ENCODE measurements around the gene IRF9.
A peak's percentile ranks its signal among the peaks of the same experiment; 100 is the strongest.

IRF9 gene

DNA sequence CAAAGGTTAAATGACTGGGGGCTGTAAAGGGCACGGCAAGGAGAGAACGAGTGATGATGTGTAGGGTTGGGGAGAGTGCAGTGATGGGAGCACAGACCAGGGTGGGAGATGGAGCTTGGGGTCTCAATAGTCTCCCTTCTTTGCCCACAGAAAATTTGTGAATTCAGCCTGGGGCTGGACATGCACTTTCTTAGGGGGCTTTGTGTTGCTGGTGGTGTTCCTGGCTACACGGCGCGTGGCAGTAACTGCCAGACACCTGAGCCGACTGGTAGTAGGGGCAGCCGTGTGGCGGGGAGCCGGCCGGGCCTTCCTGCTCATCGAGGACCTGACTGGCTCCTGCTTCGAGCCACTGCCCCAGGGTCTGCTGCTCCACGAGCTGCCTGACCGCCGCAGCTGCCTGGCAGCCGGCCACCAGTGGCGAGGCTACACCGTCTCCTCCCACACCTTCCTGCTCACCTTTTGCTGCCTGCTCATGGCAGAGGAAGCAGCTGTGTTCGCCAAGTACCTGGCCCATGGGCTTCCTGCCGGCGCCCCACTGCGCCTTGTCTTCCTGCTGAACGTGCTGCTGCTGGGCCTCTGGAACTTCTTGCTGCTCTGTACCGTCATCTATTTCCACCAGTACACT is 28.9 kb upstream of the IRF9 start:
- no peak for DNase-seq

DNA sequence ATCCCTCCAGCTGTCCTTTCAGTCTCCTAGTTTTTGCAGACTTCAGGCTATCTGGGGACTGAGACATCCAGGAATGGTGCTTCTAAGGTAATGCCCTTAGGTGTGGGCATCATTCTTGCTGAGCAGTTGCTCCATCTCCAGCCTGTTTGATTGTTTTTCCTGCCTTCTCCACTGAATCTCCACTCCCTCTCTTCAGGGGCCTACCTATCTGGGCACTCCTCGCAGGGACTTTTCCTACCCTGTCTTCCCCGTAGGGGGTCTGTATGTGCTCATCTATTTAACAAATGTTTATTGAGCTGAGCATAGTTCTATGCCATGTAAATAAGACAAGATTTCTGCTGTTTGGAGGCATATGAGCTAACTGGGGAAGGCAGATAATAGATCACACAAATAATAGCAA is 28.1 kb upstream of the IRF9 start:
- DNase-seq = no peak

DNA sequence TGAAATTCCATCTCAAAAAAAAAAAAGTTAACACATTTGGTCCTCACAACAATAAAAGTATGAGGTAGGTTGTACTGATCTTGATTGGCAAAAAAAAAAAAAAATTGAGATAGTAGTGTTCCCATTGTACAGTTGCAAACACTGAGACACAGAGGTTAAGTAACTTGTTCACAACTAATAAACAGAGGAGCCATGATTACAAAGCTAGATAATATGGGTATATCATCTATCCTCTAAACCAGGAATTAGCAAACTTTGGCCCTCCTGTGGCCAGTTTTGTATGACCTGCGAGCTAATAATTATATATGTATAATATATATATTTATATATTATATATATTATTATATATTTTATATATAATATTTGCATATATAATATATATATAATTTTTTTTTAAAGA is 27.3 kb upstream of the IRF9 start:
- no peak for DNase-seq

DNA sequence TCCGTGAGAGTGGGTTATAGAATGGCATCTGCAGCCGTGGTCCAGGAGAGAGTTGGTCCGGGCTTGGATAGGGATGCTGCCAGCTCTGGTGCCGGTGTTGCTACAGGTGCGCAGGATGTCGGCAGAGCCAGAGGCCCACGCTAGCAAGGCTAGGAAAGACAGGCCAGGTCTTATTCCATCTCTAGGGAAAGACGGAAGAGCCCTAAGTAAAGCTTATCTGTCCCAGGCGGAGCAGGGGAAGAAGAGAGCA is 25.6 kb upstream of the IRF9 start:
- DNase-seq = no peak

DNA sequence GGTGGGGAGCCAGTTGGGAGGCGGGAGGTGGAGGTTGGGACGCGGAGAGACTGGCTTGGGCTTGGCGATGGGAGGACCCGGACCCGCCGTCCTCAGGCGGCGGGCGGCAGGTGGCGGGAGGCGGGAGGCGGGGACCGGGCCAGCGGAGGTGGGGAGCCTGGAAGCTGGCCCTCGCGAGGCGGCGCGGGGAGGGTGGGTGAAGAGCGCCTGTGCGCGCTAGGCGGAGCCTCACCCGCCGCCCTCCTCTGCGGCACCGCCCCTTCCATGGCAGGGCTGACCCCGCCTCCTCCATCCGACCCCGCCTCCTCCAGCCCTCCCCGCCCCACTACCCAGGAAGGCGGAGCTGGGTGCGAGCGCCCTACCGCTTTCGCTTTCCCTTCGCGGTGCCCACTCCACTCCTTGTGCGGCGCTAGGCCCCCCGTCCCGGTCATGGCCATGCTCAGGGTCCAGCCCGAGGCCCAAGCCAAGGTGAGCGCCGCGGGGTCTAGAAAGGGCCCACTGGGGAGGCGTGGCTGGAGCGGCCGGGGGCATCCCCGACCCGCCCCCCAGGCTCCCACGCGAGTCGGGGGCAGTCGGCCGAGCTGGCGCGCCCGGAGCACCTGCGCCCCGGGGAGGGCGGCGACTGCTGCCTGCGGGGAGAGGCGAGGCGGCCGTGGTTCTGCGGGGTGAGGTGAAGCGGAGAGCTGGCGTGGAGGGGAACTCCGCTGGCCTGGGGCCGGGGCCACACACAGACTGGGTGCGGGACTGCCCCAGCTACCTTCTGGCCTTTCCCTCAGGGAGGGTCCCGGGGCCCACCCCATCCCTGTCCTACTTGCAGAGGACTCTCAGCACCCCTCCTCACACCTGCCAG is 25.0 kb upstream of the IRF9 start, which contains the start of gene PSME1:
TSS of gene PSME1 (plus strand) at position 361 of the 850 bp plus-strand sequence. CDS start at position 430, 69 bp downstream.
- DNase-seq = peak; percentile 72

DNA sequence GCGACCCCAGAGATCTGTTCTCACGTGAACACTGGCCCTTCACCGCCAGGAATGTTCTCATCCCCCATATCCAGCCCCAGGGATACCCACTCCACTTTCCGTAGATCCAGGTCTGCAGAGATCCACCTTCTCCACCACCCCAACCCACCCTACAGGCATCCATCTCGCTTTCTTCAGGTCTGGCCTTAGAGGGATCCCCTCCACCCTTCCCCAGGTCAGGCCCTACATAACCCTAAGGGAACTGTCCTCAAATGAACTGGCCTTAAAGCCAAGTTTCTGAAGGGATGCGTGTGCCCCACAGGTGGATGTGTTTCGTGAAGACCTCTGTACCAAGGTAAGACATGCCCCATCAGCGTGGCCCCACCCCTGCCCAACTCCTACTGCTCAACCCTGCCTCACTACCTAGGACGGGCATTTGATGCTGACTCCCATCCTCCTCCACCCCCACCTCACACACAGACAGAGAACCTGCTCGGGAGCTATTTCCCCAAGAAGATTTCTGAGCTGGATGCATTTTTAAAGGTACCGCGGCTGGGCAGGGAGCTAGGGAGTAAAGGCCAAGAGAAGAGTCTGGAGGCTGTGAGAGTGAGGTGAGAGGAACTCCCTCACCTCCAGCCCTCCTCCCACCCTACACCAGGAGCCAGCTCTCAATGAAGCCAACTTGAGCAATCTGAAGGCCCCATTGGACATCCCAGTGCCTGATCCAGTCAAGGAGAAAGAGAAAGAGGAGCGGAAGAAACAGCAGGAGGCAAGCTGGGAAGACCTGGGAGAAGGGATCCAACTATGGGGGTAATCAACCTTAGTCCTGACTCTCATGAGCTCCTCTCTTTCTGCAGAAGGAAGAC is 24.2 kb upstream of the IRF9 start:
- DNase-seq = no peak

DNA sequence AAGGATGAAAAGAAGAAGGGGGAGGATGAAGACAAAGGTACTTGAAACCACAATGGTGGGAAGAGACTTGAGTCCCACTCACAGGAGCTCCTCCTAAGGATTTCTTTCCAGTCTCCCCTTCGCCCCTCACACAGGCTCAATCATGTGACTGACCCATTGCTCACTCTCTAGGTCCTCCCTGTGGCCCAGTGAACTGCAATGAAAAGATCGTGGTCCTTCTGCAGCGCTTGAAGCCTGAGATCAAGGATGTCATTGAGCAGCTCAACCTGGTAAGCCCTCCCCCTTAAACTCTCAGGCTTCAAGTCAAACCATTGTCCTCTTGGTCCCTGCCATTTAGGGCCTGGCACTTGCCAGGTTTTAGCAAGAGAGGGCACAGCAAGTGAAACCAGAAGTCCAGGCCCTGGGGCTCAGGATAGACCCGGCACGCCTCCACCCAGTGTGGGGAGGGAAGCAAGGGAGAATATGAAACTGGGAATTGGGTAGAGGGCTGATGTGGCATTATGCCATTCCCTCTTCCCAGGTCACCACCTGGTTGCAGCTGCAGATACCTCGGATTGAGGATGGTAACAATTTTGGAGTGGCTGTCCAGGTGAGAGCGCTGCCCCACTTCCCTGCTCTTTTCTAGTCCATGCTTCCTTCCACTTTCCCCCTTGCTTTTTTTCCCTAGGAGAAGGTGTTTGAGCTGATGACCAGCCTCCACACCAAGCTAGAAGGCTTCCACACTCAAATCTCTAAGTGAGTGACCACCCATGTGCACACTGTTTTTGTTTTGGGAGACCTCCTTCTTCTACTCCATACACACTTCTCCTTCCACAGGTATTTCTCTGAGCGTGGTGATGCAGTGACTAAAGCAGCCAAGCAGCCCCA is 23.3 kb upstream of the IRF9 start:
- DNase-seq = no peak

DNA sequence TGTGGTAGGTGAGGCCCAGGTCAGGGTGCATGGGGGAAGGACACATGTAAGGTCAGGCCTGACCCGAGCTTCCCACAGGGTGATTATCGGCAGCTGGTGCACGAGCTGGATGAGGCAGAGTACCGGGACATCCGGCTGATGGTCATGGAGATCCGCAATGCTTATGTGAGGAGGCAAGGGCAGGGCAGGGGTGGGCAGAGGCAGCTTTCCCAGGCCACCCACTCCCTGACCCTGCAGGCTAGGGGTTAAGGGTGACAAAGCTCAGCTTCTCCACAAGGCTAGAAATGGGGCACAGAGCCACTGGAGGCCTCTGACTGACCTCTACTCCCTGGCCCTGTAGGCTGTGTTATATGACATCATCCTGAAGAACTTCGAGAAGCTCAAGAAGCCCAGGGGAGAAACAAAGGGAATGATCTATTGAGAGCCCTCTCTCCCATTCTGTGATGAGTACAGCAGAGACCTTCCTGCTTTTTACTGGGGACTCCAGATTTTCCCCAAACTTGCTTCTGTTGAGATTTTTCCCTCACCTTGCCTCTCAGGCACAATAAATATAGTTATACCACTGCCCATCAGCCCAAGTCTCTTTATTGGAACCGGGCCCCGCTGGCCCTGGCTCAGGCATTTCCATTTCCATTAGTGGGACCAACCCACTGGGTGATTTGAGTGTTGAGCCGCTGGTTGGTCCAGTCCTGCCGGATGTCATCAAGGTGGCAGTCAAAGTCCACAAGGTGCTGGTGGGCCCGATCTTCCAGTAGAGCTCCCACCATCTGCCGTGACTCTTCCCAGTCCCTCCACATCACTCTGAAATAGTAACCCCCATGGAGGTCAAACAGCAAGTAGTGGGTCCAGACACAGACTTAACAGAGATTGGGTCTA is 22.4 kb upstream of the IRF9 start:
- DNase-seq = no peak

DNA sequence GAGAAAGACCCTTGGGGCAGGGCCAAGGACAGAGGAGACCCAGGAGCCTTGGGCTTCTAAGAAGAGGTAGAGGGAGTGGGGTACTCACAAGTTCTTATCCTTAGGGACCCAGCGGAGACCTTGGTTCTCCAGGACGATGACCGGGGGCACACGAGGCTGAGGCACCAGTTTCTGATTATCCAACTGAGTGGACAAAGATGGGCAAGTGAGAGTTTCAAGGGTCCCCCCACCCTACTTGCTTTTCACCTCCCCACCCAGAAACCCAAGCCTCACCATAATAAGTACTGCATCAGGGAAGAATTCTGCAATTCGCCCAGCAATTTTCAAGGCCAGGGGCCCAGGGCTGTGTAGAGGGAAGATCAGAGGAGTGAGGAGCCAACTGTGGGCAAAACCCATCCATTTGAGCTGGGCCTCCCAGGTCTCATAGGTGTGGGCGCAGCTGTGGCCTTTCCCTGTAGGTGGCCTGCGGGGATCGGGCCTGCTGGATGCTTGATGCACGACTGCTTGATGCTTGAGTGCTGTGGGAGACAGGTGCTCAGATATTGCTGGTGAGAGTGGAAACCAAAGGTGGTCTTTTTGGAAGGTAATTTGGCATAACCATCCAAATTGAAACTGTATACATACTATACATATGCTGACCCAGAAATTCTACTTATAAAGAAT is 21.7 kb upstream of the IRF9 start:
- no peak for DNase-seq

DNA sequence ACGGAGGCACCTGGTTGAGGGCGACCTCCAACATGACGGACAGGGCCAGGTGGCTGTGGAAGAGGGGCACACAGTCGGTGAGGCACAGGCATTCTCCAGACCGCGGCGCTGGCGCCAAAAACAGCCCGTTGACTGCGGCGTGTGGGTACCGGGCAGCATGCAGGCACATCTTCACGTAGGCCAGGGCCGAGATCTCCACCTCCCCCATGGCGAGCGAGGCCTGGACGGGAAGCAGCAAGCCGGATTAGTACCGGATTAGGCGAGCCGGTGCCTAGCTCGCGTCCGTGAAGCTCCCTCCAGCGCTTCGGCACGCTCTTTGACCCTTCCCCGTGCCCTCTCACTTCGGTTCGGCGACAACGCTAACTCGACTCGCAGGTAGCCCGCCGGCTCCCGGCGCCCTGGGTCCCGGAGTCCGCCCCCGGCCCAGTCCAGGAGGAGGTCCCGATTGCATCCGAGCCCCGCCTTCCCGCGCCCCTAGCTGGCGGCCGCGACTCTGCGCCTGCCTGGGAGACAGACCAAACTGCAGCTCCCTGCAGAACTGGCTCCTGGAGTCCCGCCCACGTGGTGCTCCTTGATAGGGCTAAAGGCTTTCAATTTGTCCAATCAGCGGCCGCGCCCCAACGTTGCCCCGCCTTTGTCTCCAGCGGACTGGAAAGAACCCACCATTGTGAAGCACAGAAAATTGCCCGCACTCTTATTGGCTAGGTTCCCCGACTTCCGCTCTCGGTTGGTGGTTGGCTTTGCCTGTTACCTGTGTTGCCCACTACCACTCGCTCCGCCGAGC is 19.8 kb upstream of the IRF9 start, which contains the start of gene EMC9:
TSS of gene EMC9 (minus strand) at position 495 of the 784 bp plus-strand sequence. CDS start at position 208, 287 bp downstream.
- peak; percentile 99 for DNase-seq

DNA sequence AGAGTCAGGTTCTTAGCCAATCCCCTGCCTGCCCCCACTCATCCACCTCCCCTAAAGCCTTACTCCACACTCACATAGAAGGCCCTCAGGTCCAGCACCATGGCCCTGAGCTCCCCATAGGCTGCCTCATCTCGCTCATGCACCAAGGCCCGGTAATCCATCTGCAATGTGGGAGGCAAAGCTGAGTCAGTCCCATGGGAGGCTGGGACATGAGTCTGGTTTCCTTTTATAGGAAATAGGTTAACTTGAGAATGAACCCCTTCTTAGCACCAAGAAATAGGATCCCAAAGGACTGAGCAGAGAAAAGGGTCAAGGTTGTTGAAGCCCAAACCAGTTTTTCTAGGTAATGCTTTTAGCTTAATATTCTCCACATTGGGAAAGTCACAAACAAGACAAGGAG is 17.6 kb upstream of the IRF9 start:
- no peak for DNase-seq

DNA sequence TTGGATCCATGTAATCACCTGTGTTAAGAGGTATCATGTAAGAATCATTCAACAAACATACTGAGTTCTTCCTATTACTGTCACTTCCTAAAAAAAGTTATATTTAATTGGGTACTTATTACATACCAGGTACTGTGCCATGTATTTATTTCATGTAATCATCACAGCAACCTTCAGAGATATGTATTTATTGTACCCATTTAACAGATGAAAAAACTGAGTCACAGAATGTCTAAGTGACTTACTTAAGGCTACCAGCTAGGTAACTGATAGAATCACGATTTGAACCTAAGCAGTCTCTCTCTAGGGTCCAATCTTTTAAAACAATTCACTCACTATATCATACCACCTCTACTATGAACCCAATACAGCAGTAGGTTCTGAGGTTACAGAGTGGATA is 16.6 kb upstream of the IRF9 start:
- DNase-seq = no peak

DNA sequence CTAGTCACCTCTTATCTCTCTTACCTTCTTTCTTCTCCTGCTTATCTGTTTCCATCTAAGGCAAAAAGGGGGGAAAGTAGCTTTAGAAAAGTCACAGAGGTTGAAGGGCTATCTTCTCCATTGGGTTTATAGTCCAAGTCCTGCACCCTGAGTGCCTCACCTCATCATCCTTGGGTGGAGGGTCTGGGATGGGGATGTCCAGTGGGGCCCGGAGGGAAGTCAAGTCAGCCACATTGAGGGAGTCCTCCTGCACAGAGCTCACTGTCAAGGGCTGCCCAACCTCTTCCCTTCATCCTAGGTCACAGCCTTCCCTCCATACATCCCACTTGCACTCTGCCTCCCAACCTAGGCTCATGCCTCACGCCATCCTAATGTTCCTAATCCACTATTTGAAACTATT is 15.8 kb upstream of the IRF9 start:
- DNase-seq = no peak

DNA sequence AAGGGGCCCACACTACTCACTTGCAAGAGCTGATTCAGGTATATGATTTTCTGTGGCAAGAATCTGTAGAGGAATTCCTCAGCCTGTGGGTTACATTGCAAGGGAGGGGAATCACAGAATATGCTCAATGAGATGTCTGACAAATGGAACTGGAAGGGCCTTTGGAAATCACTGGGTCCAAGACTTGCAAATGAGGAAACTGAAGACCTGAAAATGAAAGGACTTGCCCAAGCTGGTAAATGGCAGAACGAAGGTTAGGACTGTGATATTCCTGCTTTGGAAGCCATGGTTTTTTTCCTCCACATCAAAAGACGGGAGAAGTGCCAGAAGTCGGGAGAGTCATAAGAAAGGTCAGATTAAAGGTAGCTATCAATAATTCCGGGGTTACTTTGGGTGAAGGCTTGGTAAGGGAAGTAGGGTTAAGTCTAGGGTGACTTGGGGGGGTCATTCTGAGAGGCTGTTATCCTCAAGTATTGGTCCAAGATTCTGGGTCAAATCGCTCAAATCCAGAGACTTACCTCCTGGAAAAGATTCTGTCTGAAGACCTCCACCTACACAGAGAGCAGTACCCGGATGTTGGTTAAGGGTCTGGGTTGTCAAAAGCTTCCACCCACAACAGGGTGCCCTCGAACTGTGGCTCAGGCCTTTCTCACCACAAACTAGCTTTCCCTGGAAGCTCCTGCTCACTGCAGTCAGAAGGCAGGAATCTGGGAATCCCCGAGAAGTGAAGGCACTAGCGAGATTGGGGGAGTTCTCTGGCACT is 15.2 kb upstream of the IRF9 start:
- no peak for DNase-seq

DNA sequence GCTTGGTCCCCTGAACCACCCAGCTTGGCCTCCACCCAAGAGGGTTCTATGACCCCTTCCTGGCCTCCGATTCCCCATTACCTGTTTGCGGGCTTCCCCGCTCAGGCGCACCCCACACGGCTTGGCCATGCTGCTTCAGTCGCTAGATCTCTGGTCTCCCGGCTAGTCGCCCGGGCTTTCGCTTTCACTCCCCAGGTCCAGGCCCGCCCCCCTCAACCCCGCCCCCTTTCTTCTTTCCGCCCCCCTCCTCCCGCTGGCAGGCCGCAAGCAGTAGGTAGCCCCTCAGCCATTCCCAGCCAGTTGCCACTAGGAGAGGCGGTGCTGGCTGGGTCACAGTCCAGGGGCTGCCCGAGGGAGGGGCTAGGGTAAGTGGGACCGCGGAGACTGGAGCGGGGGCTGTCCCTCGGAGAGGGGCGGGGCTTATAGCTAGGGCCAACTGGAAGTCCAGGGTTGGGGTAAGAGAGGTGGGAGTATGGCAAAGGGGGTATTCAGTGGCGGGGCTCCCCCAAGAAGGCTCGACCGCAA is 14.6 kb upstream of the IRF9 start, which contains the start of gene PSME2:
TSS of gene PSME2 (minus strand) at position 158 of the 525 bp plus-strand sequence. CDS start at position 129, 29 bp downstream.
- peak; percentile 98 for DNase-seq

DNA sequence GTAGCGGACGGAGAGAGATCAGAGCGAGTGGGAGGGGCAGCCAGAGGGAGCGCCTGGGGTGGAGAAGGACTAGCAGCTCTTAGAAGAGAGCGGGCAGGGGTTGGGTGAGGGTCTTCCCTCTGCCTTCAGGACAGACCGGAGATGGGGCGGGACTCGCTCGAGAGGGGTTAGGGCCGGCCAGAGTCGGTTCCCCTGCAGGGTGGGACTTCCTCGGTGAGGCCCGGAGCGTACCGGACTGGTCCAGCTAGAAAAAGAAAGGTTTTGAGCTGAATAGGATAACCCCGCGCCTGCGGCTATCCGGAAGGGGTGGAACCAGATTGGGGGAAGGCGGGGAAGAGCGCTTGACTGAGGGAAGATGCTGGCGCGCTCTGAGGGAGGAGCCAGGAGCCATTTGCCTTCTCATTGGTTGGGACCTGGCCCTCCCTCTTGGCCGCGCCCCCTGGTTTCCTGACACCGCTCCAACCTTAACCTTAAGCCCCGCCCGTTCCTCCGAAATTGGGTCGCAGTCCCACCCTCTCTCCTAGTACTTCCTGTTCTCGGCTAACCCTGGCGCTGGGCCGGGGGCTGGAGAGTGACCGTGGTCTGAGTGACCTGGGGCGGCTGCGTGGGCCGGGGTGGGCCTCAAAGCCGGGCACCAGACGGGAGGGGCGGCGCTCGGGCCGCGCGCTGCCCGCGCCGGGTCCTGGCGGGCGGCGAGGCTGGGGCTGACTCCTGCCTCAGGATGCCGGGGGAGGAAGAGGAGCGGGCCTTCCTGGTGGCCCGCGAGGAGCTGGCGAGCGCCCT is 13.9 kb upstream of the IRF9 start, which contains the start of gene RNF31:
TSS of gene RNF31 (plus strand) at position 521 of the 783 bp plus-strand sequence. CDS start at position 722, 201 bp downstream.
- DNase-seq = peak; percentile 97

DNA sequence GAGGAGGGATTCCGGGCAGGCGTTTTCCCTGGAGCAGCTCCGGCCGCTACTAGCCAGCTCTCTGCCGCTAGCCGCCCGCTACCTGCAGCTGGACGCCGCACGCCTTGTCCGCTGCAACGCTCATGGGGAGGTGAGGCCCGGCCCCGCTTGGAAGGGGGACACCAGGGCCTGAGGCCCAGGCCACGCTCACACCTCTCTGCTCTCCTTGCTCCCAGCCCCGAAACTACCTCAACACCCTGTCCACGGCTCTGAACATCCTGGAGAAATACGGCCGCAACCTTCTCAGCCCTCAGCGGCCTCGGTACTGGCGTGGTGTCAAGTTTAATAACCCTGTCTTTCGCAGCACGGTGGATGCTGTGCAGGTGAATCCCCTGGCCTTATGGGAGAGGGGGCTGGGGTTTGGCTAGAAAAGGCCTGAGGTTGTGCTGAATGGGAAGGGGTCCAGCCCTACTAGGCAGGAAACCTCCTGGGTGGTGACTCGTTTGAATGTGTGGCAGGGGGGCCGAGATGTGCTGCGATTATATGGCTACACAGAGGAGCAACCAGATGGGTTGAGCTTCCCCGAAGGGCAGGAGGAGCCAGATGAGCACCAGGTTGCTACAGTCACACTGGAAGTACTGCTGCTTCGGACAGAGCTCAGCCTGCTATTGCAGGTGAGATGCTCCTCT is 13.2 kb upstream of the IRF9 start:
- DNase-seq = no peak
